Stomach (tissue), 9 donors: Measurements from ENCODE around the gene USP24. TPM values are rescaled to one million over a fixed set of nuclear protein-coding genes. Genes with fewer than 3 reads are reported as not detected.

ENCODE experiments used
- DNase-seq, 2 donors: peaks; one replicate each; pipeline versions ENCODE4 v3.0.0 to v3.0.0-alpha.2; 2013 to 2019
- H3K27ac ChIP-seq, 5 donors: fragments of 200-600 bp in 4 of 5; sonication (generic) in 4 of 5; one replicate each; pipeline ENCODE4 v1.5.1; 2013 to 2019; ENCODE audit warnings: mild to moderate bottlenecking in 1 of 5, moderate library complexity in 1 of 5
- H3K27me3 ChIP-seq, 3 donors: fragments of 200-600 bp; sonication (generic); one replicate each; pipeline ENCODE4 v1.5.1; 2017 to 2019; ENCODE audit warnings: mixed run types in 1 of 3
- H3K36me3 ChIP-seq, 4 donors: fragments of 200-600 bp; sonication (generic); 1 replicate in 3 of 4; 2 replicates in 1 of 4; pipeline ENCODE4 v1.5.1; 2016 to 2019
- H3K4me1 ChIP-seq, 4 donors: fragments of 200-600 bp; sonication (generic); one replicate each; pipeline ENCODE4 v1.5.1; 2016 to 2019
- H3K4me3 ChIP-seq, 4 donors: fragments of 200-600 bp; sonication (generic) in 3 of 4; one replicate each; pipeline ENCODE4 v1.5.1; 2016 to 2019; ENCODE audit warnings: mild to moderate bottlenecking in 1 of 4
- H3K9me3 ChIP-seq, 4 donors: fragments of 200-600 bp; sonication (generic); one replicate each; pipeline ENCODE4 v1.5.1; 2016 to 2019
- CTCF ChIP-seq, 7 experiments: fragments of 450-650 bp in 4 of 7; fragments of 200-600 bp in 3 of 7; sonication (generic) in 3 of 7; IDR thresholded peaks; one replicate each; pipeline ENCODE4 v1.5.1; 2016 to 2019; ENCODE audit warnings: antibody characterized with exemption in 7 of 7, control low read depth in 2 of 7, mild to moderate bottlenecking in 1 of 7
- EP300 ChIP-seq: sonication (generic); formaldehyde crosslinking; IDR thresholded peaks from one replicate; pipeline ENCODE4 v1.6.1; 2017; ENCODE audit warnings: antibody characterized with exemption
- POLR2A ChIP-seq, 4 donors: fragments of 450-650 bp; IDR thresholded peaks; one replicate each; pipeline ENCODE4 v1.6.1; 2016; ENCODE audit warnings: antibody characterized with exemption in 4 of 4, control low read depth in 2 of 4, mild to moderate bottlenecking in 1 of 4, moderate library complexity in 1 of 4
- POLR2AphosphoS5 ChIP-seq, 3 donors: sonication (generic); formaldehyde crosslinking; IDR thresholded peaks; one replicate each; pipeline ENCODE4 v1.6.1; 2016; ENCODE audit warnings: antibody characterized with exemption in 3 of 3
- WGBS, 5 donors: extraction: QIAGEN DNeasy Blood & Tissue Kit in 3 of 5; methylation state at CpG; one replicate each; pipeline versions ENCODE4 v1.1.5 to v1.1.7; 2013 to 2018; 5-methylcytosine and 5-hydroxymethylcytosine counted together
- intact Hi-C: fragments of 100-400 bp; cut with DNase I; formaldehyde crosslinking; loops from one replicate; pipeline ENCODE4 v1.15.1; 2023; ENCODE audit warnings: low total_unique reads
- polyA plus RNA-seq, 3 donors: library from polyadenylated mRNA; stranded (reverse); fragments of 200-250 nt; gene quantifications; one replicate each; pipeline ENCODE4 v1.2.3, GENCODE V29; 2013
- total RNA-seq, 5 donors: library from RNA; depleted of rRNA; stranded (reverse); fragments of >200 nt; gene quantifications; one replicate each; pipeline versions ENCODE4 v1.1.0 to v1.2.3, GENCODE V29; 2014 to 2016
- donor health status: healthy with polysubstance abuse.
- donor health status: Bipolar disorder and iron deficiency.
- donor health status: healthy.

USP24 gene
- total and polyA plus RNA-seq, 8 donors, result 5.5 to 114 (median 17.0) TPM

GRCh38 chr1:55141295-55141893, 73.8 kb downstream of the USP24 start:
- Histone ChIP-seq H3K36me3 (peaks cover 30 to 94% (median 87%) of the 10 kb centered on the region in 4 donors), H3K9me3 (no peaks in the 10 kb centered on the region), H3K4me1 (peaks cover 0 to 8% (median 0%) of the 10 kb centered on the region in 4 donors), H3K27ac (peak overlapping the region in 3 of 5 donors; percentile 3 to 23 (median 7)), H3K4me3 (no peak overlapping the region), H3K27me3 (no peaks in the 10 kb centered on the region)
- intact Hi-C loops, result loop anchor here (5.0 kb wide), 1 partner anchor 136 kb away; no protein-coding TSS in a partner anchor
- DNase-seq, result no peak
- WGBS, 5 donors, result 66 to 84% (median 83%) methylated on average over 1 of the region's 1 CpG
- no peak for TF ChIP-seq POLR2AphosphoS5 (IDR thresholded peaks at IDR 0.05)
- TF ChIP-seq EP300, result no peak
- no peak for TF ChIP-seq POLR2A (IDR thresholded peaks at IDR 0.05)
- no peak for TF ChIP-seq CTCF (IDR thresholded peaks at IDR 0.05)

- intact Hi-C loops, result loop anchor here (5.0 kb wide), 1 partner anchor 137 kb away; no protein-coding TSS in a partner anchor
- Histone ChIP-seq H3K4me1 (peaks cover 0 to 8% (median 0%) of the 10 kb centered on the region in 4 donors), H3K9me3 (no peaks in the 10 kb centered on the region), H3K4me3 (no peak overlapping the region), H3K27ac (peak overlapping the region in 1 of 5 donors; percentile 7), H3K36me3 (peaks cover 38 to 94% (median 87%) of the 10 kb centered on the region in 4 donors), H3K27me3 (no peaks in the 10 kb centered on the region)
- peak in 5 of 7 experiments; percentile 51 to 77 (median 66) for TF ChIP-seq CTCF (IDR thresholded peaks at IDR 0.05)
- no peak for TF ChIP-seq POLR2A (IDR thresholded peaks at IDR 0.05)
- TF ChIP-seq POLR2AphosphoS5 (IDR thresholded peaks at IDR 0.05), result peak in 2 of 3 donors; percentile 29 to 63
- no peak for TF ChIP-seq EP300
- WGBS, 5 donors, result 2 to 7% (median 3%) methylated on average over 3 of the region's 3 CpGs
- peak; percentile 56 to 94 for DNase-seq
These were observed 74.6 kb downstream of the USP24 start for GRCh38 chr1:55140546-55140983.

- peaks cover 0 to 8% (median 0%) of the 10 kb centered on the region in 4 donors for H3K4me1 ChIP-seq
- H3K27me3 ChIP-seq, result no peaks in the 10 kb centered on the region
- H3K36me3 ChIP-seq, result peaks cover 42 to 94% (median 87%) of the 10 kb centered on the region in 4 donors
- H3K27ac ChIP-seq, result no peak overlapping the region
- H3K4me3 ChIP-seq, result no peak overlapping the region
- no peaks in the 10 kb centered on the region for H3K9me3 ChIP-seq
- TF ChIP-seq POLR2AphosphoS5 (IDR thresholded peaks at IDR 0.05), result no peak
- TF ChIP-seq CTCF (IDR thresholded peaks at IDR 0.05), result no peak
- no peak for TF ChIP-seq EP300
- no peak for TF ChIP-seq POLR2A (IDR thresholded peaks at IDR 0.05)
- WGBS, 5 donors, result 77 to 90% (median 81%) methylated on average over 2 of the region's 2 CpGs
- intact Hi-C loops, result loop anchor here (5.0 kb wide), 1 partner anchor 137 kb away; no protein-coding TSS in a partner anchor
- no peak for DNase-seq
These were observed 75.0 kb downstream of the USP24 start for GRCh38 chr1:55140137-55140536.

GRCh38 chr1:55138823-55139222, 76.3 kb downstream of the USP24 start:
- no peak overlapping the region for H3K27ac ChIP-seq
- peaks cover 53 to 94% (median 87%) of the 10 kb centered on the region in 4 donors for H3K36me3 ChIP-seq
- H3K4me3 ChIP-seq, result no peak overlapping the region
- DNase-seq, result no peak
- peaks cover 0 to 8% (median 0%) of the 10 kb centered on the region in 4 donors for H3K4me1 ChIP-seq
- TF ChIP-seq POLR2A (IDR thresholded peaks at IDR 0.05) (no peak), POLR2AphosphoS5 (IDR thresholded peaks at IDR 0.05) (no peak), CTCF (IDR thresholded peaks at IDR 0.05) (no peak), EP300 (no peak)
- intact Hi-C loops, result no loop called here
- no peaks in the 10 kb centered on the region for H3K9me3 ChIP-seq
- 75 to 95% (median 88%) methylated on average over 2 of the region's 2 CpGs for WGBS, 5 donors
- H3K27me3 ChIP-seq, result no peaks in the 10 kb centered on the region
